ENCODE measurements around the gene PRKCB.

DNA sequence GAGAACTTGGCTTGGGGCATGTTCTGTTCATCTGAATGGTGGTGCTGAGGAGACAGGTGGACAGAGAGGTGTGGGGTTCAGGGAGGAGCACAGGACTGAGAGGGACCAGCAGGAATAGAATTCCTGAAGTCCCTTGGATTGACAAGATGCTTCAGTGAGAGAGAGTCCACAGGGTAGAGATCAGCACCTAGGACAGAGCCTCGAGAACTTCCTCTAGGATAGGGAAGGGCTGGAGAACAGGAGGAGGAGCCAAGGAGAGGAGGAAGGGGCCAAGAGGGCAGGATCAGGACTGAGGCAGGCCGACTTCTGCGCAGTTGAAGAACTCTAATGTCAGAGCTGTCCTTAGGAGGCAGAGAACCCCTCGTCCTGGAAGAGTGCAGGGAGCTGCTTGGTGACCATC, 138.4 kb downstream of the PRKCB start:
- TF ChIP-seq, protein P1, sequence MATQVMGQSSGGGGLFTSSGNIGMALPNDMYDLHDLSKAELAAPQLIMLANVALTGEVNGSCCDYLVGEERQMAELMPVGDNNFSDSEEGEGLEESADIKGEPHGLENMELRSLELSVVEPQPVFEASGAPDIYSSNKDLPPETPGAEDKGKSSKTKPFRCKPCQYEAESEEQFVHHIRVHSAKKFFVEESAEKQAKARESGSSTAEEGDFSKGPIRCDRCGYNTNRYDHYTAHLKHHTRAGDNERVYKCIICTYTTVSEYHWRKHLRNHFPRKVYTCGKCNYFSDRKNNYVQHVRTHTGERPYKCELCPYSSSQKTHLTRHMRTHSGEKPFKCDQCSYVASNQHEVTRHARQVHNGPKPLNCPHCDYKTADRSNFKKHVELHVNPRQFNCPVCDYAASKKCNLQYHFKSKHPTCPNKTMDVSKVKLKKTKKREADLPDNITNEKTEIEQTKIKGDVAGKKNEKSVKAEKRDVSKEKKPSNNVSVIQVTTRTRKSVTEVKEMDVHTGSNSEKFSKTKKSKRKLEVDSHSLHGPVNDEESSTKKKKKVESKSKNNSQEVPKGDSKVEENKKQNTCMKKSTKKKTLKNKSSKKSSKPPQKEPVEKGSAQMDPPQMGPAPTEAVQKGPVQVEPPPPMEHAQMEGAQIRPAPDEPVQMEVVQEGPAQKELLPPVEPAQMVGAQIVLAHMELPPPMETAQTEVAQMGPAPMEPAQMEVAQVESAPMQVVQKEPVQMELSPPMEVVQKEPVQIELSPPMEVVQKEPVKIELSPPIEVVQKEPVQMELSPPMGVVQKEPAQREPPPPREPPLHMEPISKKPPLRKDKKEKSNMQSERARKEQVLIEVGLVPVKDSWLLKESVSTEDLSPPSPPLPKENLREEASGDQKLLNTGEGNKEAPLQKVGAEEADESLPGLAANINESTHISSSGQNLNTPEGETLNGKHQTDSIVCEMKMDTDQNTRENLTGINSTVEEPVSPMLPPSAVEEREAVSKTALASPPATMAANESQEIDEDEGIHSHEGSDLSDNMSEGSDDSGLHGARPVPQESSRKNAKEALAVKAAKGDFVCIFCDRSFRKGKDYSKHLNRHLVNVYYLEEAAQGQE (IDR thresholded peaks at IDR 0.05; ENCODE audit: insufficient replicate concordance, low read depth) = peak; percentile 93
- TF ChIP-seq, protein P2, sequence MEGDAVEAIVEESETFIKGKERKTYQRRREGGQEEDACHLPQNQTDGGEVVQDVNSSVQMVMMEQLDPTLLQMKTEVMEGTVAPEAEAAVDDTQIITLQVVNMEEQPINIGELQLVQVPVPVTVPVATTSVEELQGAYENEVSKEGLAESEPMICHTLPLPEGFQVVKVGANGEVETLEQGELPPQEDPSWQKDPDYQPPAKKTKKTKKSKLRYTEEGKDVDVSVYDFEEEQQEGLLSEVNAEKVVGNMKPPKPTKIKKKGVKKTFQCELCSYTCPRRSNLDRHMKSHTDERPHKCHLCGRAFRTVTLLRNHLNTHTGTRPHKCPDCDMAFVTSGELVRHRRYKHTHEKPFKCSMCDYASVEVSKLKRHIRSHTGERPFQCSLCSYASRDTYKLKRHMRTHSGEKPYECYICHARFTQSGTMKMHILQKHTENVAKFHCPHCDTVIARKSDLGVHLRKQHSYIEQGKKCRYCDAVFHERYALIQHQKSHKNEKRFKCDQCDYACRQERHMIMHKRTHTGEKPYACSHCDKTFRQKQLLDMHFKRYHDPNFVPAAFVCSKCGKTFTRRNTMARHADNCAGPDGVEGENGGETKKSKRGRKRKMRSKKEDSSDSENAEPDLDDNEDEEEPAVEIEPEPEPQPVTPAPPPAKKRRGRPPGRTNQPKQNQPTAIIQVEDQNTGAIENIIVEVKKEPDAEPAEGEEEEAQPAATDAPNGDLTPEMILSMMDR (IDR thresholded peaks at IDR 0.05; ENCODE audit: insufficient read depth, low read length) = no peak

Measured in HL-60 (cell line).